HG03354 (cell line): ENCODE measurements around the gene UNC93B1.
"Not testable (repeated sequence)": the region's sequence is repeated elsewhere in the genome, so short reads cannot be mapped to it uniquely, and the experiment has no call there.

ENCODE experiments used
- ATAC-seq: cut with Tn5 transposase; IDR thresholded peaks from one replicate; pipeline ENCODE4 v1.9.1; 2021; ENCODE audit warnings: mild to moderate bottlenecking; ENCODE audit not compliant: unreplicated experiment, poor library complexity, severe bottlenecking

The UNC93B1 gene

GRCh38 chr11:67996622-67997474 is 7.0 kb downstream of the UNC93B1 start:
- no peak for ATAC-seq

GRCh38 chr11:67996051-67996450 is 7.8 kb downstream of the UNC93B1 start:
- ATAC-seq, result no peak

- not testable (repeated sequence) for ATAC-seq
Measured at GRCh38 chr11:67995579-67995978, 8.3 kb downstream of the UNC93B1 start.

- not testable (repeated sequence) for ATAC-seq
Measured at GRCh38 chr11:67995129-67995528, 8.8 kb downstream of the UNC93B1 start.

- not testable (repeated sequence) for ATAC-seq
Measured at GRCh38 chr11:67994387-67994786, 9.5 kb downstream of the UNC93B1 start.

- not testable (repeated sequence) for ATAC-seq
Measured at GRCh38 chr11:67993821-67994220, 10.1 kb downstream of the UNC93B1 start.

- ATAC-seq, result not testable (repeated sequence)
Measured at GRCh38 chr11:67991347-67992121, 12.4 kb downstream of the UNC93B1 start.

GRCh38 chr11:67990546-67991346 is 13.2 kb downstream of the UNC93B1 start:
- not testable (repeated sequence) for ATAC-seq

- ATAC-seq, result not testable (repeated sequence)
Measured at GRCh38 chr11:67985302-67985701, 18.6 kb downstream of the UNC93B1 start.

GRCh38 chr11:67983951-67984350 is 19.9 kb downstream of the UNC93B1 start:
- ATAC-seq, result no peak

GRCh38 chr11:67982255-67982857 is 21.5 kb downstream of the UNC93B1 start:
- not testable (repeated sequence) for ATAC-seq

GRCh38 chr11:67981226-67981625 is 22.7 kb downstream of the UNC93B1 start:
- ATAC-seq, result not testable (repeated sequence)

- not testable (repeated sequence) for ATAC-seq
Measured at GRCh38 chr11:67978766-67979418, 25.0 kb downstream of the UNC93B1 start.

- ATAC-seq, result not testable (repeated sequence)
Measured at GRCh38 chr11:67974746-67975145, 29.2 kb downstream of the UNC93B1 start.

GRCh38 chr11:67965830-67966348 is 38.0 kb downstream of the UNC93B1 start:
- ATAC-seq, result not testable (repeated sequence)

GRCh38 chr11:67964746-67965145 is 39.2 kb downstream of the UNC93B1 start:
- not testable (repeated sequence) for ATAC-seq

GRCh38 chr11:67963879-67964278 is 40.0 kb downstream of the UNC93B1 start:
- ATAC-seq, result not testable (repeated sequence)

GRCh38 chr11:67963217-67963616 is 40.7 kb downstream of the UNC93B1 start:
- not testable (repeated sequence) for ATAC-seq

GRCh38 chr11:67956236-67956635 is 47.7 kb downstream of the UNC93B1 start:
- ATAC-seq, result not testable (repeated sequence)
